ENCODE measurements around the gene ZNF638.
A peak's percentile ranks its signal among the peaks of the same experiment; 100 is the strongest.

ZNF638 gene

DNA sequence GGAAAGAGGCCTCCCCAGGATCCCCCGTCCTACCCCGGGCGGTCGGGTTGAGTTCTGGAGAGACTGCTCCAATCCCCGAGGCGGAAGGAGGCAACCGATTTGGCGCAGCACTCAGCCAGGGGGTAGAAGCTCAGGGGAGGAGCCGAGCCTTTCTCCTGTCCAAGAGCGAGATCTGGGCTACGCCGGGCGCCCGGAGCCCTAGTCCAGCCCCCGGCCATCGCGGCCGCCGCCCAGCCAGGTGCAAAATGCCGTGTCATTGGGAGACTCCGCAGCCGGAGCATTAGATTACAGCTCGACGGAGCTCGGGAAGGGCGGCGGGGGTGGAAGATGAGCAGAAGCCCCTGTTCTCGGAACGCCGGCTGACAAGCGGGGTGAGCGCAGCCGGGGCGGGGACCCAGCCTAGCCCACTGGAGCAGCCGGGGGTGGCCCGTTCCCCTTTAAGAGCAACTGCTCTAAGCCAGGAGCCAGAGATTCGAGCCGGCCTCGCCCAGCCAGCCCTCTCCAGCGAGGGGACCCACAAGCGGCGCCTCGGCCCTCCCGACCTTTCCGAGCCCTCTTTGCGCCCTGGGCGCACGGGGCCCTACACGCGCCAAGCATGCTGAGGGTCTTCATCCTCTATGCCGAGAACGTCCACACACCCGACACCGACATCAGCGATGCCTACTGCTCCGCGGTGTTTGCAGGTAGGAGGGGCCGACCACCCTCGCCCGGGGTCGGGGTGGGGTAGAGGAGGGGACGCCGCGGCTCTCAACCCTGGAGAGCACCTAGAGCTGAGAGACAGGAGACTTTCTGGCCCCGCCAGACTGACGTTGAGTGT is 122.0 kb downstream of the ZNF638 start, which contains the start of gene DYSF:
DYSF (plus strand) TSS at position 158 of the 817 bp plus-strand sequence.
- Histone ChIP-seq H3K4me1 (ENCODE audit: control insufficient read depth, insufficient read depth, low read length) (peaks cover 18% of the 10 kb centered on the region), H3K4me3 (ENCODE audit: low read length) (peak within 1 kb of the TSS; percentile 2), H3K9ac (ENCODE audit: low read length) (peak within 1 kb of the TSS; percentile 28), H3K9me3 (ENCODE audit: control insufficient read depth, low read length) (no peaks in the 10 kb centered on the region), H3K27me3 (ENCODE audit: control insufficient read depth, insufficient read depth, low read length) (peaks cover 37% of the 10 kb centered on the region), H3K36me3 (ENCODE audit: control insufficient read depth, insufficient read depth, low read length) (no peaks in the 10 kb centered on the region)

DNA sequence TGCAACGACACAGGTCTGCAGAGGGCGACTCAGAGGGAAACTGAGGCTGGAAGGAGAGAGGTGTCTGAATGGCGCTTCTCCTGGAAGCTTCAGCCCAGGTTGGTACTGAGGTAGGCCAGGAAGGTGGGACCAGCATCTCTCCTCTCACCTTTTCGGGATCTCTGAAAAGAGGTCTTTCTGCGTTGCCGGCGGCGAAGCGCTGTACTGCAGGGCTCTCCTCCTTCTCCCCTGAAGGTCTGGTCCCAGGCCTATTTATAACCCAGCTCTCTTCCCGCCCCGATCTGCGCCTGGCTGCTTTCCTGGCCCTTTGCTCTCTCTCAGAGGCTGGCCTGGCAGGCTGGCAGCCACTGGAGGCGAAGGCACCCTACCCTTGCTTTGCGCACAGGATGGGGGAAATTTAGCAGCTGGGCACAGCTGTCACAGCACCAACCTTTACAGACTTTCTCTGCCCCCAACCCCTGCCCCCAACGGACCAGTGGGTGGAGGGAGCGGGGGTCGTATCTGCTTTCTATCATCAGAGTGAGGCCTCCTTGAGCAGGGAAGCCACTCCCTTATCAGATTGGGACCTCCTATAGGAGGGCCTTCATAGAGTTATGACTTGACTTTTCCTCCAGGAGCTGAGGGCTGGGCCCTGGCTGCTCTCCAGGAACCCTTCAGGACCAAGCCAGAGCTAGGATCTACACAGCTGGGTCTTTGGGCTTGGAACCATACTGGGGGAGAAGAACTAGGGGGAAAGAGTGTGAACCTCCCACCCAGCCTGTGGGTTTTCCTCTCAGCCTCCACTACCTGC is 122.8 kb downstream of the ZNF638 start:
- H3K9ac ChIP-seq (ENCODE audit: low read length), result no peak overlapping the region
- H3K4me3 ChIP-seq (ENCODE audit: low read length), result peak overlapping the region; percentile 2
- H3K4me1 ChIP-seq (ENCODE audit: control insufficient read depth, insufficient read depth, low read length), result peaks cover 18% of the 10 kb centered on the region
- H3K36me3 ChIP-seq (ENCODE audit: control insufficient read depth, insufficient read depth, low read length), result no peaks in the 10 kb centered on the region
- no peaks in the 10 kb centered on the region for H3K9me3 ChIP-seq (ENCODE audit: control insufficient read depth, low read length)
- H3K27me3 ChIP-seq (ENCODE audit: control insufficient read depth, insufficient read depth, low read length), result peaks cover 37% of the 10 kb centered on the region

DNA sequence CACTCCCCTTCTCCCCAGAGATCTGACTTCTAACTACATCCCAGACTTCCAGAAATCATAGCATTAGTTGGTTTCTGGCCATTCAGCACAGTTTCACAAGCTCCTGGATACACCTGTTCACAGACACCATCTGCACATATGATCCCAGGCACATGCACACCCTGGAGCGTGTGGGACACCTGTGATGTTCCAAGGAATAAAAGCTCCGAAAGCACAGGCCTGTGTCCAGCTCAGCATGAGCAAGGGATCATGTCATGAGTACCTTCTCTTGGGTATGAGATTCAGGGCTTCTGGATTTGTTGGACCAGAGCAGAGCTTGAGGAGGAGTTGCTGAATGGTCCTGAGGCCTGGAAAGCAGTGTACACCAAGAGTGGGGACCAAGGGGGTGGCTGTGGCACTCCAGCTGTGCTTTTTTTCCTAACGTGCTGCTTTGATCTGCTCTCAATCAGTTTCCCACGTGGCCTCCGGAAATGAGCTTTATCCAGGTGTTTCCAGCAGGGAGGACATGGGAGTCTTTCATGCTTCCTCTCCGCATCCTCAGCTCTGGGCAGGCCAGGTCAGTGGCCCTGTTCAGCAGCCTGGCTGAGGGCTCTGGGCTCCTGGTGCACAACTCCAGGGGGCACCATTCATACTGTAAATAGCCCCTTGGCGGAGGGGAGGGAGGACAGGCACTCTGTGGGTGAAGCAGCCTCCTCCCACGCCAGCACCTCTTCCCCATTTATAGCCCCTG is 123.6 kb downstream of the ZNF638 start:
- no peaks in the 10 kb centered on the region for H3K36me3 ChIP-seq (ENCODE audit: control insufficient read depth, insufficient read depth, low read length)
- H3K9me3 ChIP-seq (ENCODE audit: control insufficient read depth, low read length), result no peaks in the 10 kb centered on the region
- peaks cover 37% of the 10 kb centered on the region for H3K27me3 ChIP-seq (ENCODE audit: control insufficient read depth, insufficient read depth, low read length)
- no peak overlapping the region for H3K9ac ChIP-seq (ENCODE audit: low read length)
- H3K4me3 ChIP-seq (ENCODE audit: low read length), result no peak overlapping the region
- peaks cover 18% of the 10 kb centered on the region for H3K4me1 ChIP-seq (ENCODE audit: control insufficient read depth, insufficient read depth, low read length)

DNA sequence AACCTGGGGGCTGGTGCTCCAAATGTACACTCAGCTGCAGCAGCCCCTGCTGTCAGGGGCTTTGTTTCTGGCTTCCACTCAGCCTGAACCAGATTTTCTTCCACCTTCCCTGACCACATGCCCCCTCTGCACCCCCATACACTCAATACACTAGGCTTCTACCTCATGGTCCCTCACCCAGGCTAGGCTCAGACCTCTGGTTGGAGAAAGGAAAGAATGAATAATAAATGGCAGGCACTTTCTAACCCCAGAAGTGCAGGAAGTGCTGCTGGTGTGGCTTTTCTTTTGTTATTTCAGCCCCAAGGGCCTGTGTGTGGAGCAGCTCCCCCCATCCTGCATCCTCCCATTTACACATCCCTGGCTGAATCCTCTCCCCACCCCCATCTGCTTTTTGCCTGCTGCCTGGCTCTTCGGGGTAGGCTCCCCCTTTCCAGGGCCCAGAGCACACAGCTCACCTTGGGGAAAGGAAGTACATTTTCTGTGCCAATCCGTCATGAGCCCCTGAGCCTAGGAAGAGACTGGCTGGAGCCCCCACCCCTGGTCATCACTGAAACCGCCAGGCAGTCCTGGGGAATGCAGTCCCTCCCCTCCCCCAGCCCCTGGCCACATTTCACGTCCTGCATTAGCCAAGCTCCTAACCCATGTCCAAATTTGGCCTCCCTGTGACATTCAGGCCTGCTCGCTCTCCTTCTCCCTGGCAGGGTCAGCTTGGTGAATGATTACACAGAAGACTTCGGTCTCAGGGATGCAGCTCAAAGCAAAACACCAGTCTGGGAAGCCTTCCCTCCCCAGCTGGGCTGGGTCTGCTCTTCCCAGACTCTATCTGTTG is 124.4 kb downstream of the ZNF638 start:
- Histone ChIP-seq H3K9ac (ENCODE audit: low read length) (no peak overlapping the region), H3K9me3 (ENCODE audit: control insufficient read depth, low read length) (no peaks in the 10 kb centered on the region), H3K36me3 (ENCODE audit: control insufficient read depth, insufficient read depth, low read length) (no peaks in the 10 kb centered on the region), H3K4me3 (ENCODE audit: low read length) (no peak overlapping the region), H3K27me3 (ENCODE audit: control insufficient read depth, insufficient read depth, low read length) (peaks cover 37% of the 10 kb centered on the region), H3K4me1 (ENCODE audit: control insufficient read depth, insufficient read depth, low read length) (peaks cover 18% of the 10 kb centered on the region)

DNA sequence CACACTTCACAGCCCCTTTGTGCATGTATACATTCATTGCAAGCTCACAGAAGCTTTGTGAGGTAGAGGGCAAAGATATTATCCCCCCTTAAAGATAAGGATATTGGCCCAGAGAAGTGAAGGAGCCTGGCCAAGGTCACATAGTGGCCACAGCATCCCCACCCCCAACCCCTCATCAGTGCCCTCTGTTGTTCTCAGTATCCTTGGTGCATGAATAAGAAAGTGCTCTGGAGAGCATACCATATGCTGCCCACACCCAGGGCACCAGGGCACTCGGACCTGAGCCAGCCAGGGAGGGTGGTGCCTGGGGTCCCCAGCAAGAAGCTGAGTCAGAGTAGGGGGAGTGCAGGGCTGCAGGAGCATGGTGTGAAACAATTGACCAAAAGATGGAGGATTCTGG is 125.0 kb downstream of the ZNF638 start:
- H3K27me3 ChIP-seq (ENCODE audit: control insufficient read depth, insufficient read depth, low read length), result peaks cover 37% of the 10 kb centered on the region
- peaks cover 18% of the 10 kb centered on the region for H3K4me1 ChIP-seq (ENCODE audit: control insufficient read depth, insufficient read depth, low read length)
- H3K9me3 ChIP-seq (ENCODE audit: control insufficient read depth, low read length), result no peaks in the 10 kb centered on the region
- H3K4me3 ChIP-seq (ENCODE audit: low read length), result no peak overlapping the region
- H3K36me3 ChIP-seq (ENCODE audit: control insufficient read depth, insufficient read depth, low read length), result no peaks in the 10 kb centered on the region
- H3K9ac ChIP-seq (ENCODE audit: low read length), result no peak overlapping the region

DNA sequence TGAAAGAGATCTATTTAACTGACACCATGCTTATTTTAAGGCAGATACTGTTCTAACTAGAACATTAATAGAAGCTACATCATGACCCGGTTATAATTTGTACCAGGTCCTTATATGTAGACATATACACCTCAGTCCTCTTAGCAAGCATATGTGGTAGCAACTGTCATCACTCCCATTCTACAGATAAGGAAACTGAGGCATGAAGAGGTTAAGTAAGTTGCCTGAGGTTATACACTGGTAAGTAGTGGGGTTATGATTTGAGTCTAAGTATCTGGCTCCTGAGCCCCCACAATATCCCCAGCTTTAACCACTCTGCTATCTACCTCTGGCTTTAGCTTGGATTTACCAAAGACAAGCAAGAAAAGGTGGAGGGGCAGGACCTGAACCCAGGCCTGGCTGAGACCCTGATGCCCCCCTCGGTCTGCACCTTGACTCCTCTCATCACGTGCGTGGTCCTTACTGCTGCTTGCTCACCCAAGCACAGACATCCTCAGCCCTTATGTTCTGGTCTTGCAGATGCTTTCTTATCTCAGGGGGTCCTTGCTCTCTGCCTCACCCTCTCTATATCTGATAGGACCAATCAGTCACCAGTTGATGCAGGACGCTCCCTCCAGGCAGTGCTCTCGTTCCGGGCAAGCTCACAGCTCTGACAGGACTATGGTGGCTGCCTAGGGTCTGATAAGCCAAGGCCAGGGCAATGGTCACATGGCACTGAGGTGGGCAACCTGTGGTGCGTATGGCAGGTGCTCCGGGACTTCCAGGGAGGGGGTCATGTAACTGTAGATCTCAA is 125.7 kb downstream of the ZNF638 start:
- H3K9me3 ChIP-seq (ENCODE audit: control insufficient read depth, low read length), result no peaks in the 10 kb centered on the region
- H3K36me3 ChIP-seq (ENCODE audit: control insufficient read depth, insufficient read depth, low read length), result no peaks in the 10 kb centered on the region
- H3K4me1 ChIP-seq (ENCODE audit: control insufficient read depth, insufficient read depth, low read length), result peaks cover 18% of the 10 kb centered on the region
- H3K27me3 ChIP-seq (ENCODE audit: control insufficient read depth, insufficient read depth, low read length), result peaks cover 37% of the 10 kb centered on the region
- no peak overlapping the region for H3K4me3 ChIP-seq (ENCODE audit: low read length)
- no peak overlapping the region for H3K9ac ChIP-seq (ENCODE audit: low read length)

DNA sequence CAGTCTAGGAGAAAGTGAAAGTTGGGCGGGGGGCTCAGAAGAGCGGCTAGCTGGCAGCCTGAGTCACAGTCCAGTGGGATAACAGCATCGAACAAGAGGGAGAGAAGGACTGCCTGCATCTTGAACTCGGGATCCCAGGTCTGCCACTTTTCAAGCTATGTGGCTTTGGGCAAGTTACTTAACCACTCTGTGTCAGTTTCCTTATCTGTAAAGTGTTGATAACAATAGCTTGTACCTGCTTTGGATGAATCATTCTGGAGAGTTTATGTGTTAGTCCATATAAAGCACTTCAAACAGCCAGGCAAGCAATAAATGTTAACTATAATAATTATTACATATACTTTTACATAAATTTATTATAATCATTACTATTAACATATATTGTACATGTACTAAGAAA is 126.3 kb downstream of the ZNF638 start:
- no peaks in the 10 kb centered on the region for H3K36me3 ChIP-seq (ENCODE audit: control insufficient read depth, insufficient read depth, low read length)
- peaks cover 18% of the 10 kb centered on the region for H3K4me1 ChIP-seq (ENCODE audit: control insufficient read depth, insufficient read depth, low read length)
- H3K4me3 ChIP-seq (ENCODE audit: low read length), result no peak overlapping the region
- no peaks in the 10 kb centered on the region for H3K9me3 ChIP-seq (ENCODE audit: control insufficient read depth, low read length)
- H3K9ac ChIP-seq (ENCODE audit: low read length), result no peak overlapping the region
- H3K27me3 ChIP-seq (ENCODE audit: control insufficient read depth, insufficient read depth, low read length), result peaks cover 37% of the 10 kb centered on the region

DNA sequence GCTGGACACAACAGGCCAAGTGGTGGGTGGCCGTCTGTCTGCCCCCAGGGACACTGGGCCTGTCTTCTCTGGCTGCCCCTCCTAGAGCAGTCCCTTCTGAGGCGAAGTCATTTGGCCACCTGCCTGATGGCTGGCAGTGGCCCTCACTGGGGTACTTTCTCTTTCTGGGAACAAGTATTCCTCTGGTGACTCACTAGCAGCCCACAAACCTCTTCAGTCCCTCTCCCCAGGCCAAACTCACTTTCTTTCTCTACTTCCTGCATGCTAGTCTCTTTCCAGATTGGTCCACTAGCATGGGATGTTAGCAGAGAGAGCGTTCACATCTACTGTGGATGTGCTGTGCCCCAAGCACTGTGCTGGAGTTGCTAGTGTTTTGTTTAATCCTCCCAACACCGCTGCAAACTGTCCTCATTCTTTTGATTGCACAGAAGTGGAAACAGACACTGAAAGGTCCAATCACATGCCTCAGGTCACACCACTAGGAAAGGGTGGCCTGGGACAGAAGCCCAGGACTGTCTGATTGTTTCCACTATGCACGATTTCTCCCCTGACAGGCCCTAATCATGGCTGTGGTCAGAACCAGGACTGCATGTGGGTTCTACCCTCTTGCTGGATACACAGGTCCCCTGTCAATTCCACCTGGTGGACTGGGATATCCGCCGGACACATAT is 127.0 kb downstream of the ZNF638 start:
- Histone ChIP-seq H3K4me3 (ENCODE audit: low read length) (no peak overlapping the region), H3K27me3 (ENCODE audit: control insufficient read depth, insufficient read depth, low read length) (peaks cover 33% of the 10 kb centered on the region), H3K4me1 (ENCODE audit: control insufficient read depth, insufficient read depth, low read length) (peaks cover 17% of the 10 kb centered on the region), H3K36me3 (ENCODE audit: control insufficient read depth, insufficient read depth, low read length) (no peaks in the 10 kb centered on the region), H3K9me3 (ENCODE audit: control insufficient read depth, low read length) (no peaks in the 10 kb centered on the region), H3K9ac (ENCODE audit: low read length) (no peak overlapping the region)

DNA sequence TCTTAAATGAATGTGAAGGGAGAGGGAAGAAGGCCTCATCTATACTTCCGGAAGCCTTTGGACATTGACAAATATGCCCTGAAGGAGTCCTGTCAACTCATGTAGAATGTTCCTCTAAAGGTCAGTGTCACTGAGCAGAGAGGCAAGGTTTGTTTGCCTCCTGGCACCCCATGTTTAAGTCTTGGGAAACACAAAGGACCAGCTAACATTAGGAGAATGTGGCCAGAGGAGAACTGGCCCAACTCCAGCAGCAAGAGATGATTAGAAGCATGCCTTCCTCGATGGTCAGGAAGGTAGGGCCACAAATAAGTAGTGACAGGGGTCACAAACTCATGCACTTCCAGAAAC is 127.5 kb downstream of the ZNF638 start:
- Histone ChIP-seq H3K36me3 (ENCODE audit: control insufficient read depth, insufficient read depth, low read length) (no peaks in the 10 kb centered on the region), H3K4me1 (ENCODE audit: control insufficient read depth, insufficient read depth, low read length) (peaks cover 12% of the 10 kb centered on the region)

DNA sequence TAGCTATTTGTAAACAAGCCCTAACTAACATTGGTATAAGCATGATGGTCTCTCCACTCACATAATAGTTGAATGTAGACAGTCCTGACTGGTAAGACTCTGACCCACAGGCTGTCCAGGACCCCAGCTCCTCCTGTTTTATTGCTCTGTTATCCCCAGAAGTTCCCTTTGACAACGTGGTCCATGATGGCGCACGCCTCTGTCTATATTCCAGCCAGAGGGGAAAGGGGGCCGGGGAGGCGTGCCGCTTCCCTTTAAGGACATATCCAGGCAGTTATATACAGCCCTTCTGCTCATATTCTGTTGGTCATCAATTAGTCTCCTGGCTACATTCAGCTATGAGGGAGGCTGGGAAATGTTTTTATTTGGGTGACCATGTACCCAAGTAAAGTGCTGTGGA is 128.5 kb downstream of the ZNF638 start:
- Histone ChIP-seq H3K4me1 (ENCODE audit: control insufficient read depth, insufficient read depth, low read length) (peaks cover 5% of the 10 kb centered on the region), H3K9me3 (ENCODE audit: control insufficient read depth, low read length) (no peaks in the 10 kb centered on the region), H3K27me3 (ENCODE audit: control insufficient read depth, insufficient read depth, low read length) (peaks cover 26% of the 10 kb centered on the region), H3K9ac (ENCODE audit: low read length) (no peak overlapping the region), H3K36me3 (ENCODE audit: control insufficient read depth, insufficient read depth, low read length) (no peaks in the 10 kb centered on the region), H3K4me3 (ENCODE audit: low read length) (no peak overlapping the region)

More for the DNA sequence above, 127.5 kb downstream of the ZNF638 start:
- H3K4me3 ChIP-seq (ENCODE audit: low read length), result no peak overlapping the region
- no peak overlapping the region for H3K9ac ChIP-seq (ENCODE audit: low read length)
- H3K27me3 ChIP-seq (ENCODE audit: control insufficient read depth, insufficient read depth, low read length), result peaks cover 28% of the 10 kb centered on the region
- no peaks in the 10 kb centered on the region for H3K9me3 ChIP-seq (ENCODE audit: control insufficient read depth, low read length)
